Measurements from ENCODE around the gene CCDC39. TPM values are rescaled to one million over a fixed set of nuclear protein-coding genes. Genes with fewer than 3 reads are reported as not detected.

Gene CCDC39
- total and polyA plus RNA-seq, 2 of the 8 experiments (the other 6 are each of a cell fraction or from before 2014, with no cell fraction given) = 0.12 to 0.80 TPM

GRCh38 chr3:180611006-180611405 is 68.3 kb downstream of the CCDC39 start:
- Histone ChIP-seq H3K23ac (ENCODE audit: insufficient read length) (no peak overlapping the region), H4K5ac (ENCODE audit: insufficient read length, low read depth, low read length) (no peak overlapping the region), H4K8ac (ENCODE audit: extremely low read depth, insufficient read depth, low read length) (no peak overlapping the region), H3K27me3 (replicated peaks in 1 of 4; ENCODE audit: control insufficient read depth in 3 of 4, extremely low read depth in 1 of 4, insufficient read depth in 3 of 4, low read length in 3 of 4) (no peaks in the 10 kb centered on the region), H3K56ac (replicated peaks; ENCODE audit: insufficient read length, low read depth, low read length) (no peak overlapping the region), H3K4me3 (ENCODE audit: extremely low read depth in 1 of 4, insufficient read depth in 2 of 4, low read depth in 3 of 4, low read length in 4 of 4) (no peak overlapping the region), H3K14ac (ENCODE audit: insufficient read length) (no peak overlapping the region), H3K79me1 (ENCODE audit: low read depth, low read length) (no peaks in the 10 kb centered on the region), H3K18ac (ENCODE audit: extremely low read depth, low read length) (no peak overlapping the region), H2BK15ac (ENCODE audit: low read length) (no peak overlapping the region), H3K36me3 (ENCODE audit: control insufficient read depth in 2 of 4, insufficient read depth in 4 of 4, low read length in 3 of 4) (peaks cover 20 to 77% (median 48%) of the 10 kb centered on the region in 4 experiments), H3K9ac (replicated peaks in 1 of 4; ENCODE audit: extremely low read depth in 1 of 4, low read depth in 3 of 4, low read length in 3 of 4) (no peak overlapping the region), H3K4me2 (ENCODE audit: insufficient read depth in 1 of 2, low read depth in 2 of 2, low read length in 2 of 2) (no peak overlapping the region), H2BK5ac (ENCODE audit: low read depth, low read length) (no peak overlapping the region), H3K79me2 (ENCODE audit: control insufficient read depth in 1 of 2, insufficient read depth in 2 of 2, low read length in 2 of 2) (no peaks in the 10 kb centered on the region), H2AFZ (ENCODE audit: low read length) (no peak overlapping the region), H2BK12ac (ENCODE audit: low read depth, low read length) (no peak overlapping the region), H2AK5ac (ENCODE audit: low read depth, low read length) (no peak overlapping the region), H2BK120ac (replicated peaks; ENCODE audit: low read depth, low read length) (no peak overlapping the region), H3K27ac (ENCODE audit: low read depth, low read length) (no peak overlapping the region), H2BK20ac (ENCODE audit: low read length) (no peak overlapping the region), H3K9me3 (ENCODE audit: insufficient read depth in 2 of 2, low read depth in 1 of 2, low read length in 1 of 2) (no peaks in the 10 kb centered on the region), H4K20me1 (replicated peaks in 1 of 2; ENCODE audit: control insufficient read depth in 1 of 2, insufficient read depth in 2 of 2, low read length in 2 of 2) (no peaks in the 10 kb centered on the region), H3K23me2 (ENCODE audit: low read depth, low read length) (no peaks in the 10 kb centered on the region), H4K91ac (replicated peaks; ENCODE audit: insufficient read length, low read length) (no peak overlapping the region), H3K4me1 (replicated peaks in 1 of 4; ENCODE audit: control insufficient read depth in 3 of 4, insufficient read depth in 4 of 4, low read length in 3 of 4) (no peaks in the 10 kb centered on the region), H3K4ac (replicated peaks; ENCODE audit: insufficient read length, low read depth, low read length) (no peak overlapping the region)
- 100% methylated on average over 1 of the region's 1 CpG; no CpG with 5 or more reads in 1 of the 2 experiments for WGBS, 2 experiments (ENCODE audit: extremely low coverage in 1 of 2, insufficient coverage in 1 of 2, insufficient read length in 1 of 2, insufficient replicate concordance in 2 of 2, low coverage in 1 of 2, low lambda C conversion rate in 2 of 2, missing lambda C conversion rate in 1 of 2)
- FAIRE-seq (no peak), DNase-seq (ENCODE audit: low read depth in 1 of 2, low spot score in 2 of 2) (no peak)
- ChIA-PET POLR2A (ENCODE audit: partially characterized antibody) (interaction anchor here (2.4 kb wide), 1 partner anchor 9 kb away, joined by 11 read pairs; the partner anchor contains the start of gene TTC14), CTCF (ENCODE audit: partially characterized antibody) (interaction anchor here (0.9 to 1.3 kb wide), 3 partner anchors 20 to 244 kb away, joined by 3 read pairs; no protein-coding TSS in a partner anchor)
- no peak for TF ChIP-seq GTF2F1 (IDR thresholded peaks at IDR 0.05; ENCODE audit: borderline replicate concordance, low read depth, low read length)
- TF ChIP-seq USF2 (IDR thresholded peaks at IDR 0.05; ENCODE audit: low read length) = no peak
- TF ChIP-seq RXRA (IDR thresholded peaks at IDR 0.05; ENCODE audit: insufficient read depth, low read depth, low read length) = no peak
- TF ChIP-seq ASH2L (IDR thresholded peaks at IDR 0.05; ENCODE audit: low read length) = no peak
- TF ChIP-seq SIX5 (IDR thresholded peaks at IDR 0.05; ENCODE audit: low read depth, low read length) = no peak
- TF ChIP-seq SUZ12 (IDR thresholded peaks at IDR 0.05; ENCODE audit: low read length) = no peak
- TF ChIP-seq CREB1 (IDR thresholded peaks at IDR 0.05) = no peak
- TF ChIP-seq RNF2 (IDR thresholded peaks at IDR 0.05; ENCODE audit: borderline replicate concordance, low read depth, low read length, missing control alignments, poor library complexity, severe bottlenecking) = no peak
- no peak for TF ChIP-seq JUN (IDR thresholded peaks at IDR 0.05; ENCODE audit: low read depth, low read length)
